Measurements from ENCODE around the gene RPRD2.

The RPRD2 gene

DNA sequence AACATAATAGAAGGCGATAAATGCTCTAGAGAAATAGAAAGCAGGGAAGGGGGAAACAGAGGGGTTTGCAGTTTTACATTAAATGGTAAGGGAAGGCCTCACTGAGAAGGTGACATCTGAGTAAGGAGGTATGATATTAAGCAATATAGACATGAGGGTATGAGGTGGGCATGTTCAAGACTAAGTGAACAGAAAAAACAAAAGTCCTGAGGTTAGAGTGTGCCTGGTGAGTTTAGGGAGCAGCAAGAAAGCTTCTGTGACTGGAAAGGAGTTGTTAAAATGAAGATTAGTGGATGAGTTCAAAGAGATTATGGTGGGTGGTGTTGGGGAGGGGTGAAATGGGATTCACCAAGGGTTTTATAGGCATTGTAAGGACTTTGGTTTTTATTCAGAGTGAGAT lies 8.6 kb downstream of the RPRD2 start:
- DNase-seq (ENCODE audit: low spot score) (no peak), ATAC-seq (ENCODE audit: low read depth) (no peak)
- Histone ChIP-seq H3K4me1 (ENCODE audit: insufficient read depth, poor library complexity, severe bottlenecking) (peaks cover 5% of the 10 kb centered on the region), H3K4me3 (ENCODE audit: severe bottlenecking) (no peak overlapping the region), H3K36me3 (ENCODE audit: low read depth) (no peaks in the 10 kb centered on the region), H3K27ac (ENCODE audit: poor library complexity, severe bottlenecking) (no peak overlapping the region), H3K27me3 (ENCODE audit: insufficient read depth, poor library complexity, severe bottlenecking) (no peaks in the 10 kb centered on the region), H3K9me3 (ENCODE audit: severe bottlenecking) (no peaks in the 10 kb centered on the region)
- TF ChIP-seq, protein P1, sequence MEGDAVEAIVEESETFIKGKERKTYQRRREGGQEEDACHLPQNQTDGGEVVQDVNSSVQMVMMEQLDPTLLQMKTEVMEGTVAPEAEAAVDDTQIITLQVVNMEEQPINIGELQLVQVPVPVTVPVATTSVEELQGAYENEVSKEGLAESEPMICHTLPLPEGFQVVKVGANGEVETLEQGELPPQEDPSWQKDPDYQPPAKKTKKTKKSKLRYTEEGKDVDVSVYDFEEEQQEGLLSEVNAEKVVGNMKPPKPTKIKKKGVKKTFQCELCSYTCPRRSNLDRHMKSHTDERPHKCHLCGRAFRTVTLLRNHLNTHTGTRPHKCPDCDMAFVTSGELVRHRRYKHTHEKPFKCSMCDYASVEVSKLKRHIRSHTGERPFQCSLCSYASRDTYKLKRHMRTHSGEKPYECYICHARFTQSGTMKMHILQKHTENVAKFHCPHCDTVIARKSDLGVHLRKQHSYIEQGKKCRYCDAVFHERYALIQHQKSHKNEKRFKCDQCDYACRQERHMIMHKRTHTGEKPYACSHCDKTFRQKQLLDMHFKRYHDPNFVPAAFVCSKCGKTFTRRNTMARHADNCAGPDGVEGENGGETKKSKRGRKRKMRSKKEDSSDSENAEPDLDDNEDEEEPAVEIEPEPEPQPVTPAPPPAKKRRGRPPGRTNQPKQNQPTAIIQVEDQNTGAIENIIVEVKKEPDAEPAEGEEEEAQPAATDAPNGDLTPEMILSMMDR (IDR thresholded peaks at IDR 0.05; ENCODE audit: poor library complexity, severe bottlenecking) = no peak

DNA sequence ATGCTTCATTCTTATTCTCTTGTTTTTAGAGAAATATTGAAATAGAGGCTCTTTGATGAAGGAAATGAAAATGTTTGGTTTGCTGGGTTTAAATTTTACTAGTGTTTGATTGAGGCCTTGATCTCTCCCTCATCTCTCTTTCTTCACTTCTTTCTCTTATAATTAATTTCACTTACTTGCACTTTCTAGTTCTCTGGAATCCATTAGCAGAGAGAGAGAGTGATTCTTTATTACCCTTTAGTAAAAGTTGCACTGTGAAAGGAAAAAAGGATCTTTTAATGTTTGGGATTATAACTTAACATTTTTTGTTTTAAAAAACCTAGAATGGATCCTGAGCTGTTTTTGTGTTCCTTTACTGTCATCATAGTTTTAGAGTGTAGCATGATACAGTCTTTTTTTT lies 12.2 kb downstream of the RPRD2 start:
- ATAC-seq (ENCODE audit: low read depth) = no peak
- Histone ChIP-seq H3K4me1 (ENCODE audit: insufficient read depth, poor library complexity, severe bottlenecking) (peaks cover 5% of the 10 kb centered on the region), H3K27ac (ENCODE audit: poor library complexity, severe bottlenecking) (no peak overlapping the region), H3K36me3 (ENCODE audit: low read depth) (no peaks in the 10 kb centered on the region), H3K9me3 (ENCODE audit: severe bottlenecking) (no peaks in the 10 kb centered on the region), H3K27me3 (ENCODE audit: insufficient read depth, poor library complexity, severe bottlenecking) (no peaks in the 10 kb centered on the region), H3K4me3 (ENCODE audit: severe bottlenecking) (no peak overlapping the region)
- DNase-seq (ENCODE audit: low spot score) = no peak
- TF ChIP-seq, protein P1 (IDR thresholded peaks at IDR 0.05; ENCODE audit: poor library complexity, severe bottlenecking) = no peak

- no peak overlapping the region for H3K4me3 ChIP-seq (ENCODE audit: severe bottlenecking)
- no peak for DNase-seq (ENCODE audit: low spot score)
Measured at GRCh38 chr1:150383631-150384324, 19.8 kb downstream of the RPRD2 start.

DNA sequence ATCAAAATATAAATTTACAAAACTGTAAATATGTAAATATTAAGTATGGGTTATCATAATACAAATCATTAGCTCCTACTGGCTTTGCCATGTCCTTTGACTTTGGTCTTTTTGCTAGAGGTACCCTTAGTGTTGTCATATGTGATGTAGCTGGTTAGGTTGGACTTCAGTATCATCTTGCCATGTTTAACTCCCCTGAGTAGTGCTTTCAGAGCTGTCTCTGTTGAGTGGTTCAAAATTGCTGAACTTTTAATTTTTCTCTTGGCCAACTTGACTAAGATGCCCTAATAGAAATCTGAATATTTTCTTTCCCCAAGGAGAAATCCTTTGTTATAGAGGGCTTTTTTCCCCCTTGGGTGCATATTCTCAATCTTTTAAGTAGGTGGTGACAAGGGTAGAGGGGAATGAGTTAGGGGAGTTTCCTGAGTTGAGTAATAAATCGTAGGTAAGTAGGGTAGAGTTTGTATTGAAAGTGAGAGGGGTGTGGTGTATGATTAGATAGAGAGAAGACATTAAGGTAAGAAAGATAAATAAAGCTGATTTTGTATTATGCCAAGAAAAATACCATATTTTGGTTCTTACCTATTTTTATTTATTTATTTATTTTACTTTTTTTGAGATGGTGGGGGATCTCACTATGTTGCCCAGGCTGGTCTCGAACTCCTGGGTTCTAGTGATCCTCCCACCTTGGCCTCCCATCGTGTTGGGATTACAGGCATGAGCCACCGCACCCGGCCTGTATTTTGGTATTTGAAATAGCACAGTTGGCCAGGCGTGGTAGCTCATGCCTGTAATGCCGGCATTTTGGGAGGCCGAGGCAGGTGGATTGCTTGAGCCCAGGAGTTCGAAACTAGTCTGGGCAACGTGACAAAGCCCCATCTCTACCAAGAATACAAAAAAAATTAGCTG lies 21.8 kb downstream of the RPRD2 start:
- no peak for ATAC-seq (ENCODE audit: low read depth)
- no peak overlapping the region for H3K27ac ChIP-seq (ENCODE audit: poor library complexity, severe bottlenecking)
- H3K4me1 ChIP-seq (ENCODE audit: insufficient read depth, poor library complexity, severe bottlenecking) = peaks cover 3% of the 10 kb centered on the region
- no peaks in the 10 kb centered on the region for H3K36me3 ChIP-seq (ENCODE audit: low read depth)
- H3K9me3 ChIP-seq (ENCODE audit: severe bottlenecking) = no peaks in the 10 kb centered on the region
- no peak overlapping the region for H3K4me3 ChIP-seq (ENCODE audit: severe bottlenecking)
- no peaks in the 10 kb centered on the region for H3K27me3 ChIP-seq (ENCODE audit: insufficient read depth, poor library complexity, severe bottlenecking)
- TF ChIP-seq, protein P1 (IDR thresholded peaks at IDR 0.05; ENCODE audit: poor library complexity, severe bottlenecking) = no peak
- DNase-seq (ENCODE audit: low spot score) = no peak

More at GRCh38 chr1:150383631-150384324, 19.8 kb downstream of the RPRD2 start:
- no peaks in the 10 kb centered on the region for H3K4me1 ChIP-seq (ENCODE audit: insufficient read depth, poor library complexity, severe bottlenecking)
- H3K9me3 ChIP-seq (ENCODE audit: severe bottlenecking) = no peaks in the 10 kb centered on the region
- ATAC-seq (ENCODE audit: low read depth) = no peak
- TF ChIP-seq, protein P1 (IDR thresholded peaks at IDR 0.05; ENCODE audit: poor library complexity, severe bottlenecking) = no peak
- H3K27me3 ChIP-seq (ENCODE audit: insufficient read depth, poor library complexity, severe bottlenecking) = no peaks in the 10 kb centered on the region
- no peak overlapping the region for H3K27ac ChIP-seq (ENCODE audit: poor library complexity, severe bottlenecking)
- no peaks in the 10 kb centered on the region for H3K36me3 ChIP-seq (ENCODE audit: low read depth)

Data from RWPE2 (cell line).